Keratinocyte (primary cell): ENCODE data around the gene ERO1B.

Experiments
- EZH2 ChIP-seq: IDR thresholded peaks from one replicate; pipeline ENCODE4 v1.6.1; 2012; ENCODE audit warnings: inconsistent platforms, mild to moderate bottlenecking, low read length, moderate library complexity
- TF ChIP-seq, protein P1 (sequence below), 3 experiments: IDR thresholded peaks in 1 of 3; conservative IDR thresholded peaks in 1 of 3; optimal IDR thresholded peaks in 1 of 3; 2 replicates in 2 of 3; 3 replicates in 1 of 3; pipeline versions ENCODE3 to v1.5.1; 2011; ENCODE audit warnings: low read length in 3 of 3, mild to moderate bottlenecking in 3 of 3, moderate library complexity in 2 of 3, control low read depth in 1 of 3, inconsistent platforms in 1 of 3; ENCODE audit not compliant: insufficient read depth in 2 of 3; ENCODE audit errors: extremely low read depth in 1 of 3

DNA sequence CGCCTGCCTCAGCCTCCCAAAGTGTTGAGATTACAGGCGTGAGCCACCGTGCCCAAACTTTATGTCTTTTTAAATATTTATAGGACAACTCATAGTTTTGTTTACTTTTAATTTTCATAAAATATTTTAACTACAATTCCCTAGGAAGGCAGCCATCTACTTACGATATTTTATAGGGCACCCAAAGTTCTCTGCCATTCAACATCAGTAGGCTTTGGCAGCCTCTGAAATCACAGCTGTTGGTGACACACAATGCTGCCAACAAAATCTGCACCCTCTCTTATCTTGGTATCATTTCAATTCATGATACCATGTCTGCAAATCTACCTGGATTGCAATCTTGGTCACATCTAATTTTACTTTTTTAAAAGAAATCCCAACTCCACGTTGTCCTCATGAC, 27.1 kb upstream of the ERO1B start:
- TF ChIP-seq, protein P1, sequence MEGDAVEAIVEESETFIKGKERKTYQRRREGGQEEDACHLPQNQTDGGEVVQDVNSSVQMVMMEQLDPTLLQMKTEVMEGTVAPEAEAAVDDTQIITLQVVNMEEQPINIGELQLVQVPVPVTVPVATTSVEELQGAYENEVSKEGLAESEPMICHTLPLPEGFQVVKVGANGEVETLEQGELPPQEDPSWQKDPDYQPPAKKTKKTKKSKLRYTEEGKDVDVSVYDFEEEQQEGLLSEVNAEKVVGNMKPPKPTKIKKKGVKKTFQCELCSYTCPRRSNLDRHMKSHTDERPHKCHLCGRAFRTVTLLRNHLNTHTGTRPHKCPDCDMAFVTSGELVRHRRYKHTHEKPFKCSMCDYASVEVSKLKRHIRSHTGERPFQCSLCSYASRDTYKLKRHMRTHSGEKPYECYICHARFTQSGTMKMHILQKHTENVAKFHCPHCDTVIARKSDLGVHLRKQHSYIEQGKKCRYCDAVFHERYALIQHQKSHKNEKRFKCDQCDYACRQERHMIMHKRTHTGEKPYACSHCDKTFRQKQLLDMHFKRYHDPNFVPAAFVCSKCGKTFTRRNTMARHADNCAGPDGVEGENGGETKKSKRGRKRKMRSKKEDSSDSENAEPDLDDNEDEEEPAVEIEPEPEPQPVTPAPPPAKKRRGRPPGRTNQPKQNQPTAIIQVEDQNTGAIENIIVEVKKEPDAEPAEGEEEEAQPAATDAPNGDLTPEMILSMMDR (optimal IDR thresholded peaks at IDR 0.05 in 1 of 3, IDR thresholded peaks at IDR 0.05 in 1 of 3, conservative IDR thresholded peaks at IDR 0.05 in 1 of 3; ENCODE audit: extremely low read depth in 1 of 3, insufficient read depth in 2 of 3, low read length in 3 of 3) = no peak
- no peak for TF ChIP-seq EZH2
